GM12878 (cell line): ENCODE measurements around the gene ZFAND2A. TPM values are rescaled to one million over a fixed set of nuclear protein-coding genes. Genes with fewer than 3 reads are reported as not detected.

Source experiments
- ATAC-seq: fragments of 200-7000 bp; cut with Tn5 transposase; 3 replicates; pipeline ENCODE4 v1.9.1; 2020; ENCODE audit warnings: mild to moderate bottlenecking, moderate library complexity
- BruUV-seq: library from RNA; stranded (reverse); fragments of 400-500 nt; replicated peaks from 2 replicates; lab custom pipeline; 2021; lab: Mats Ljungman, UMichigan
- CTCF ChIA-PET: fragments of 300-600 bp; sonication (Branson Sonifier 250); formaldehyde crosslinking; extraction: SDS; loops from one replicate; lab custom pipeline; 2021; ENCODE audit warnings: inconsistent platforms; lab: Yijun Ruan, JAX
- POLR2A ChIA-PET: fragments of 350-600 bp; formaldehyde crosslinking; extraction: SDS; loops from one replicate; lab custom pipeline; 2021; ENCODE audit warnings: inconsistent platforms; lab: Charles Lee
- RAD21 ChIA-PET: fragments of 300-600 bp; sonication (Branson Sonifier 250); formaldehyde crosslinking; loops from one replicate; lab custom pipeline; 2023; ENCODE audit warnings: antibody characterized with exemption; ENCODE audit not compliant: unreplicated experiment; lab: Charles Lee
- SMC1A ChIA-PET: fragments of 300-600 bp; sonication (Branson Sonifier 250); formaldehyde crosslinking; loops from one replicate; lab custom pipeline; 2023; ENCODE audit not compliant: unreplicated experiment, uncharacterized antibody; lab: Charles Lee
- DNase-seq: peaks from one replicate; pipeline ENCODE4 v3.0.0-alpha.2; 2011; ENCODE audit warnings: low read depth, low spot score
- FAIRE-seq: peaks from 3 replicates; lab custom pipeline; 2011; peaks lifted over from hg19 to GRCh38; lab: Jason Lieb, UNC
- H2AFZ ChIP-seq: 2 replicates; pipeline ENCODE4 v1.6.0; 2011; ENCODE audit warnings: low read depth, low read length, control low read depth; ENCODE audit not compliant: control insufficient read depth
- H3K27ac ChIP-seq: 2 replicates; pipeline ENCODE4 v1.5.1; 2011; ENCODE audit warnings: control low read depth; ENCODE audit not compliant: control insufficient read depth, insufficient read depth
- H3K27me3 ChIP-seq, 2 experiments: replicated peaks in 1 of 2; 2 replicates each; pipeline versions ENCODE4 v1.6.0 to v1.6.1; 2011; ENCODE audit warnings: low read length in 1 of 2; ENCODE audit not compliant: control insufficient read depth in 2 of 2, insufficient read depth in 2 of 2
- H3K36me3 ChIP-seq, 2 experiments: 2 replicates each; pipeline ENCODE4 v1.5.1; 2011; ENCODE audit warnings: low read length in 1 of 2; ENCODE audit not compliant: control insufficient read depth in 2 of 2, insufficient read depth in 2 of 2
- H3K4me1 ChIP-seq: 2 replicates; pipeline ENCODE4 v1.6.1; 2011; ENCODE audit warnings: mild to moderate bottlenecking, low read length, moderate library complexity, mixed read lengths; ENCODE audit not compliant: control insufficient read depth, insufficient read depth
- H3K4me2 ChIP-seq: 2 replicates; pipeline ENCODE4 v1.6.0; 2011; ENCODE audit warnings: control low read depth; ENCODE audit not compliant: control insufficient read depth, insufficient read depth
- H3K4me3 ChIP-seq: fragments of 200-600 bp; sonication (generic); 2 replicates; pipeline ENCODE4 v1.5.1; 2016
- H3K79me2 ChIP-seq: 2 replicates; pipeline ENCODE4 v1.6.0; 2011; ENCODE audit warnings: low read length; ENCODE audit not compliant: control insufficient read depth, insufficient read depth
- H3K9ac ChIP-seq: 2 replicates; pipeline ENCODE4 v1.8.0; 2011; ENCODE audit warnings: low read length, control low read depth, mixed read lengths; ENCODE audit not compliant: control insufficient read depth, insufficient read depth
- H3K9me3 ChIP-seq: replicated peaks from 3 replicates; pipeline ENCODE4 v1.5.1; 2011; ENCODE audit warnings: mild to moderate bottlenecking, low read length; ENCODE audit not compliant: control insufficient read depth, insufficient read depth
- H4K20me1 ChIP-seq: 2 replicates; pipeline ENCODE4 v1.6.0; 2011; ENCODE audit not compliant: control insufficient read depth, insufficient read depth
- BRCA1 ChIP-seq: IDR thresholded peaks from 2 replicates; pipeline ENCODE4 v1.6.1; 2011; ENCODE audit warnings: low read depth, low read length, improper control_type of control experiment
- CBX5 ChIP-seq: sonication (generic); IDR thresholded peaks from 2 replicates; pipeline ENCODE4 v1.6.1; 2016; ENCODE audit warnings: low read depth, moderate library complexity, mild to moderate bottlenecking, inconsistent platforms
- CTCF ChIP-seq, 3 experiments: IDR thresholded peaks in 2 of 3; conservative IDR thresholded peaks in 1 of 3; 2 replicates each; pipeline ENCODE4 v1.5.1; 2011; ENCODE audit warnings: low read depth in 3 of 3, low read length in 3 of 3, mild to moderate bottlenecking in 3 of 3, control low read depth in 2 of 3, moderate library complexity in 2 of 3, inconsistent platforms in 1 of 3, mixed read lengths in 1 of 3; ENCODE audit not compliant: control insufficient read depth in 2 of 3, insufficient read depth in 1 of 3; ENCODE audit errors: extremely low read depth in 1 of 3
- FOS ChIP-seq: IDR thresholded peaks from 3 replicates; pipeline ENCODE4 v1.6.1; 2011; ENCODE audit warnings: borderline replicate concordance; ENCODE audit not compliant: insufficient read length; ENCODE audit errors: extremely low read depth
- PML ChIP-seq: IDR thresholded peaks from 2 replicates; pipeline ENCODE4 v1.6.1; 2012; ENCODE audit warnings: low read length, inconsistent platforms
- SMAD1 ChIP-seq: fragments of 450-650 bp; IDR thresholded peaks from 2 replicates; pipeline ENCODE4 v1.6.1; 2018; ENCODE audit warnings: mild to moderate bottlenecking, low read depth; ENCODE audit not compliant: partially characterized antibody
- TCF12 ChIP-seq: IDR thresholded peaks from 2 replicates; pipeline ENCODE4 v1.6.1; 2011; ENCODE audit warnings: low read depth, mild to moderate bottlenecking, low read length
- WGBS: methylation state at CpG from one replicate; pipeline ENCODE4 v1.1.6; 2016; ENCODE audit warnings: low lambda C conversion rate; ENCODE audit not compliant: insufficient replicate concordance, insufficient coverage; ENCODE audit errors: missing lambda C conversion rate; 5-methylcytosine and 5-hydroxymethylcytosine counted together
- in situ Hi-C: fragments of 300-500 bp; cut with MboI; formaldehyde crosslinking; loops from 9 replicates; pipeline ENCODE4 v1.14.3; 2018; ENCODE audit warnings: mixed read lengths
- intact Hi-C: fragments of 100-400 bp; cut with micrococcal nuclease; formaldehyde crosslinking; loops from one replicate; pipeline ENCODE4 v1.14.2; 2022; ENCODE audit not compliant: unreplicated experiment
- polyA plus RNA-seq, 11 experiments: library from polyadenylated mRNA; depleted of rRNA in 4 of 11; unstranded in 6 of 11; stranded (reverse) in 5 of 11; fragments of >200 nt; fragmentation: Nextera tagmentation in 4 of 11; fragmentation: Illumina TruSeq in 1 of 11; extraction: Ambion mirVana in 4 of 11; extraction: Trizol in 1 of 11; gene quantifications; 1 replicate in 1 of 11; 2 replicates in 10 of 11; pipeline versions ENCODE4 v1.2.1 to v1.2.3, GENCODE V29; 2011 to 2016; ENCODE audit warnings: inconsistent platforms in 2 of 11, missing spikeins in 2 of 11, low read depth in 1 of 11
- total RNA-seq, 4 experiments: library from RNA; depleted of rRNA in 3 of 4; stranded (reverse); fragments of >200 nt in 3 of 4; fragmentation: Illumina TruSeq in 1 of 4; extraction: Trizol in 1 of 4; gene quantifications; 2 replicates each; pipeline versions ENCODE4 v1.2.1 to v1.2.3, GENCODE V29; 2013 to 2021

ZFAND2A gene
- total and polyA plus RNA-seq, 10 of the 15 experiments (the other 5 are each of a cell fraction or from before 2014, with no cell fraction given), result 14.8 to 39.9 (median 20.8) TPM

- BruUV-seq, result no TSS peak
- intact Hi-C loops, result no loop called here
- H3K27ac ChIP-seq, result no peak overlapping the region
Observed at GRCh38 chr7:1193593-1194424, 33.8 kb upstream of the ZFAND2A start.

More at GRCh38 chr7:1193593-1194424, 33.8 kb upstream of the ZFAND2A start:
- no peak for DNase-seq
- Histone ChIP-seq H3K9me3 (no peaks in the 10 kb centered on the region), H3K79me2 (no peaks in the 10 kb centered on the region), H3K36me3 (no peaks in the 10 kb centered on the region), H3K27me3 (no peaks in the 10 kb centered on the region; a peak in 1 of 4 replicates), H3K4me1 (no peaks in the 10 kb centered on the region), H3K4me3 (no peak overlapping the region), H3K9ac (no peak overlapping the region), H4K20me1 (no peaks in the 10 kb centered on the region), H2AFZ (no peak overlapping the region), H3K4me2 (no peak overlapping the region)
- TF ChIP-seq CBX5, result no peak
- TF ChIP-seq FOS, result no peak
- TF ChIP-seq TCF12, result no peak
- TF ChIP-seq BRCA1, result no peak
- TF ChIP-seq SMAD1, result no peak
- peak in 1 of 3 experiments; percentile 29; a peak in 2 of 6 replicates for TF ChIP-seq CTCF (IDR thresholded peaks at IDR 0.05 in 2 of 3, conservative IDR thresholded peaks at IDR 0.05 in 1 of 3; ENCODE audit: control insufficient read depth in 2 of 3, extremely low read depth in 1 of 3, insufficient read depth in 1 of 3, low read depth in 3 of 3, low read length in 3 of 3)
- TF ChIP-seq PML, result no peak
- POLR2A ChIA-PET, result no interaction called here
- in situ Hi-C loops, result no loop called here
- peak; percentile 74 for ATAC-seq
- SMC1A ChIA-PET, result no interaction called here
- CTCF ChIA-PET, result interaction anchor here (1.0 to 2.7 kb wide), 4 partner anchors 11 to 280 kb away, joined by 3 to 13 read pairs (median 4); no protein-coding TSS in a partner anchor
- WGBS, result 45% methylated on average over 32 of the region's 36 CpGs
- FAIRE-seq, result no peak
- RAD21 ChIA-PET, result interaction anchor here (1.0 to 1.1 kb wide), 2 partner anchors 11 to 238 kb away, joined by 3 read pairs; no protein-coding TSS in a partner anchor
